Measurements from ENCODE around the gene GLI2.

The GLI2 gene

GRCh38 chr2:120735746-120736170 lies at the start of gene GLI2:
GLI2 (plus strand) TSS chr2:120735868; CDS start chr2:120797321, 61,453 bp downstream.
- H3K9me3 ChIP-seq (ENCODE audit: insufficient read depth, low read depth, low read length), result no peaks in the 10 kb centered on the region
- H3K27ac ChIP-seq (ENCODE audit: low read length), result peak within 1 kb of the TSS; percentile 69
- H3K27me3 ChIP-seq (ENCODE audit: insufficient read depth, low read length), result peaks cover 18% of the 10 kb centered on the region; the same call in 1 of the 2 replicates
- H3K36me3 ChIP-seq (ENCODE audit: insufficient read depth, low read depth, low read length), result peaks cover 8% of the 10 kb centered on the region; the same call in 1 of the 2 replicates
- H3K4me3 ChIP-seq (ENCODE audit: low read length), result peak within 1 kb of the TSS; percentile 86
- H3K9ac ChIP-seq (ENCODE audit: low read depth, low read length), result peak within 1 kb of the TSS; percentile 94
- peaks cover 27% of the 10 kb centered on the region; the same call in 1 of the 2 replicates for H3K4me1 ChIP-seq (ENCODE audit: insufficient read depth, low read length)

GRCh38 chr2:120685974-120686297 lies 49.7 kb upstream of the GLI2 start:
- Histone ChIP-seq H3K9me3 (ENCODE audit: insufficient read depth, low read depth, low read length) (no peaks in the 10 kb centered on the region), H3K36me3 (ENCODE audit: insufficient read depth, low read depth, low read length) (no peaks in the 10 kb centered on the region), H3K27ac (ENCODE audit: low read length) (no peak overlapping the region), H3K27me3 (ENCODE audit: insufficient read depth, low read length) (peaks cover 22% of the 10 kb centered on the region), H3K4me1 (ENCODE audit: insufficient read depth, low read length) (no peaks in the 10 kb centered on the region), H3K9ac (ENCODE audit: low read depth, low read length) (no peak overlapping the region), H3K4me3 (ENCODE audit: low read length) (no peak overlapping the region)

- Histone ChIP-seq H3K9ac (ENCODE audit: low read depth, low read length) (no peak overlapping the region), H3K4me3 (ENCODE audit: low read length) (no peak overlapping the region), H3K27ac (ENCODE audit: low read length) (no peak overlapping the region), H3K27me3 (ENCODE audit: insufficient read depth, low read length) (peaks cover 23% of the 10 kb centered on the region), H3K4me1 (ENCODE audit: insufficient read depth, low read length) (no peaks in the 10 kb centered on the region), H3K36me3 (ENCODE audit: insufficient read depth, low read depth, low read length) (no peaks in the 10 kb centered on the region), H3K9me3 (ENCODE audit: insufficient read depth, low read depth, low read length) (no peaks in the 10 kb centered on the region)
Observed at GRCh38 chr2:120686511-120687168, 49.0 kb upstream of the GLI2 start.

- Histone ChIP-seq H3K27me3 (ENCODE audit: insufficient read depth, low read length) (peaks cover 21% of the 10 kb centered on the region), H3K4me3 (ENCODE audit: low read length) (no peak overlapping the region), H3K36me3 (ENCODE audit: insufficient read depth, low read depth, low read length) (no peaks in the 10 kb centered on the region), H3K9me3 (ENCODE audit: insufficient read depth, low read depth, low read length) (no peaks in the 10 kb centered on the region), H3K9ac (ENCODE audit: low read depth, low read length) (no peak overlapping the region), H3K27ac (ENCODE audit: low read length) (no peak overlapping the region), H3K4me1 (ENCODE audit: insufficient read depth, low read length) (no peaks in the 10 kb centered on the region)
Observed at GRCh38 chr2:120687210-120687609, 48.5 kb upstream of the GLI2 start.

GRCh38 chr2:120690521-120690920 lies 45.1 kb upstream of the GLI2 start:
- Histone ChIP-seq H3K36me3 (ENCODE audit: insufficient read depth, low read depth, low read length) (no peaks in the 10 kb centered on the region), H3K9me3 (ENCODE audit: insufficient read depth, low read depth, low read length) (no peaks in the 10 kb centered on the region), H3K4me1 (ENCODE audit: insufficient read depth, low read length) (no peaks in the 10 kb centered on the region), H3K27ac (ENCODE audit: low read length) (no peak overlapping the region), H3K27me3 (ENCODE audit: insufficient read depth, low read length) (peaks cover 43% of the 10 kb centered on the region), H3K9ac (ENCODE audit: low read depth, low read length) (no peak overlapping the region), H3K4me3 (ENCODE audit: low read length) (no peak overlapping the region)

GRCh38 chr2:120691410-120691809 lies 44.3 kb upstream of the GLI2 start:
- Histone ChIP-seq H3K27me3 (ENCODE audit: insufficient read depth, low read length) (peaks cover 50% of the 10 kb centered on the region), H3K27ac (ENCODE audit: low read length) (no peak overlapping the region), H3K9ac (ENCODE audit: low read depth, low read length) (no peak overlapping the region), H3K4me3 (ENCODE audit: low read length) (no peak overlapping the region), H3K4me1 (ENCODE audit: insufficient read depth, low read length) (peaks cover 4% of the 10 kb centered on the region), H3K9me3 (ENCODE audit: insufficient read depth, low read depth, low read length) (no peaks in the 10 kb centered on the region), H3K36me3 (ENCODE audit: insufficient read depth, low read depth, low read length) (no peaks in the 10 kb centered on the region)

GRCh38 chr2:120692691-120693090 lies 43.0 kb upstream of the GLI2 start:
- no peak overlapping the region for H3K4me3 ChIP-seq (ENCODE audit: low read length)
- H3K4me1 ChIP-seq (ENCODE audit: insufficient read depth, low read length), result peaks cover 4% of the 10 kb centered on the region
- no peak overlapping the region for H3K9ac ChIP-seq (ENCODE audit: low read depth, low read length)
- no peak overlapping the region for H3K27ac ChIP-seq (ENCODE audit: low read length)
- no peaks in the 10 kb centered on the region for H3K36me3 ChIP-seq (ENCODE audit: insufficient read depth, low read depth, low read length)
- H3K27me3 ChIP-seq (ENCODE audit: insufficient read depth, low read length), result peaks cover 56% of the 10 kb centered on the region
- H3K9me3 ChIP-seq (ENCODE audit: insufficient read depth, low read depth, low read length), result no peaks in the 10 kb centered on the region

- Histone ChIP-seq H3K4me1 (ENCODE audit: insufficient read depth, low read length) (peaks cover 4% of the 10 kb centered on the region), H3K9me3 (ENCODE audit: insufficient read depth, low read depth, low read length) (no peaks in the 10 kb centered on the region), H3K9ac (ENCODE audit: low read depth, low read length) (no peak overlapping the region), H3K27me3 (ENCODE audit: insufficient read depth, low read length) (peaks cover 56% of the 10 kb centered on the region), H3K4me3 (ENCODE audit: low read length) (no peak overlapping the region), H3K36me3 (ENCODE audit: insufficient read depth, low read depth, low read length) (no peaks in the 10 kb centered on the region), H3K27ac (ENCODE audit: low read length) (no peak overlapping the region)
Observed at GRCh38 chr2:120693121-120693520, 42.5 kb upstream of the GLI2 start.

GRCh38 chr2:120694034-120694433 lies 41.6 kb upstream of the GLI2 start:
- H3K9me3 ChIP-seq (ENCODE audit: insufficient read depth, low read depth, low read length), result no peaks in the 10 kb centered on the region
- peaks cover 58% of the 10 kb centered on the region for H3K27me3 ChIP-seq (ENCODE audit: insufficient read depth, low read length)

GRCh38 chr2:120697471-120697870 lies 38.2 kb upstream of the GLI2 start:
- H3K9me3 ChIP-seq (ENCODE audit: insufficient read depth, low read depth, low read length), result no peaks in the 10 kb centered on the region
- H3K4me1 ChIP-seq (ENCODE audit: insufficient read depth, low read length), result peaks cover 4% of the 10 kb centered on the region
- no peak overlapping the region for H3K27ac ChIP-seq (ENCODE audit: low read length)
- H3K9ac ChIP-seq (ENCODE audit: low read depth, low read length), result no peak overlapping the region
- no peak overlapping the region for H3K4me3 ChIP-seq (ENCODE audit: low read length)
- peaks cover 47% of the 10 kb centered on the region for H3K27me3 ChIP-seq (ENCODE audit: insufficient read depth, low read length)
- no peaks in the 10 kb centered on the region for H3K36me3 ChIP-seq (ENCODE audit: insufficient read depth, low read depth, low read length)

More at GRCh38 chr2:120694034-120694433, 41.6 kb upstream of the GLI2 start:
- no peak overlapping the region for H3K27ac ChIP-seq (ENCODE audit: low read length)
- no peak overlapping the region for H3K4me3 ChIP-seq (ENCODE audit: low read length)
- peaks cover 4% of the 10 kb centered on the region for H3K4me1 ChIP-seq (ENCODE audit: insufficient read depth, low read length)
- no peak overlapping the region for H3K9ac ChIP-seq (ENCODE audit: low read depth, low read length)
- H3K36me3 ChIP-seq (ENCODE audit: insufficient read depth, low read depth, low read length), result no peaks in the 10 kb centered on the region

GRCh38 chr2:120699292-120699691 lies 36.4 kb upstream of the GLI2 start:
- peaks cover 53% of the 10 kb centered on the region for H3K27me3 ChIP-seq (ENCODE audit: insufficient read depth, low read length)
- no peak overlapping the region for H3K27ac ChIP-seq (ENCODE audit: low read length)
- no peaks in the 10 kb centered on the region for H3K9me3 ChIP-seq (ENCODE audit: insufficient read depth, low read depth, low read length)
- no peaks in the 10 kb centered on the region for H3K36me3 ChIP-seq (ENCODE audit: insufficient read depth, low read depth, low read length)
- H3K9ac ChIP-seq (ENCODE audit: low read depth, low read length), result no peak overlapping the region
- H3K4me1 ChIP-seq (ENCODE audit: insufficient read depth, low read length), result peaks cover 4% of the 10 kb centered on the region
- no peak overlapping the region for H3K4me3 ChIP-seq (ENCODE audit: low read length)

- no peak overlapping the region for H3K27ac ChIP-seq (ENCODE audit: low read length)
- no peak overlapping the region for H3K4me3 ChIP-seq (ENCODE audit: low read length)
- peaks cover 11% of the 10 kb centered on the region for H3K4me1 ChIP-seq (ENCODE audit: insufficient read depth, low read length)
Observed at GRCh38 chr2:120700659-120701058, 35.0 kb upstream of the GLI2 start.

More at GRCh38 chr2:120700659-120701058, 35.0 kb upstream of the GLI2 start:
- Histone ChIP-seq H3K36me3 (ENCODE audit: insufficient read depth, low read depth, low read length) (no peaks in the 10 kb centered on the region), H3K9ac (ENCODE audit: low read depth, low read length) (no peak overlapping the region), H3K9me3 (ENCODE audit: insufficient read depth, low read depth, low read length) (no peaks in the 10 kb centered on the region), H3K27me3 (ENCODE audit: insufficient read depth, low read length) (peaks cover 46% of the 10 kb centered on the region)

Measured in iPS-20b (cell line).